ENCODE results near the gene OSBP. TPM values are rescaled to one million over a fixed set of nuclear protein-coding genes. Genes with fewer than 3 reads are reported as not detected.

OSBP gene
- total and polyA plus RNA-seq, 2 donors (not counting 1 experiment from before 2014, with no cell fraction given): 12.6 to 40.2 TPM

DNA sequence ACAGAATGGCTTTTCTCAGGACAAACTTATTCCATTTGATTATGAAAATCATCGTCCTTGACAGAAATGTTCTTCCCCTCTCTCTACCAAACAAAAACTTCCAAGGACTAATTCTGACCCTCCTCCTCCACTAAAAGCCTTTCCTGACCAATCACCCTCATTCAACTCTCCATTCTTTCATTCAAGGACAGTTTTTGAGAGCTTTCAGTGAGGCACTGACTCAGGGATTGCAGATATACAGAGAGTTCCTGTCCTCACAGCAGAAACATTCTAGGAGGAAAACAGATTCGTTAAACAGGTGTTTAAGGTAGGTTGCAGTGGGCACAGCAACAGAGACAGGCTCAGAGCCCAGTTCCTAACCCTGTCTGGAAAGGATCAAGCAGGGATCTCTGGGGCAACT is 62.7 kb downstream of the OSBP start:
- no peaks in the 10 kb centered on the region for H3K9me3 Mint-ChIP-seq (ENCODE audit: insufficient read depth)
- no peaks in the 10 kb centered on the region for H3K36me3 ChIP-seq (replicated peaks in 1 of 2; ENCODE audit: control extremely low read depth in 1 of 2, control insufficient read depth in 1 of 2, extremely low read depth in 1 of 2, insufficient read depth in 2 of 2, low read length in 1 of 2)
- no peaks in the 10 kb centered on the region for H4K20me1 ChIP-seq (ENCODE audit: control insufficient read depth, insufficient read depth, low read length, poor library complexity, severe bottlenecking)
- no peak overlapping the region for H3K9ac ChIP-seq (ENCODE audit: low read length)
- peaks cover 0 to 8% (median 3%) of the 10 kb centered on the region in 4 experiments for H3K27me3 ChIP-seq (replicated peaks in 1 of 4; ENCODE audit: control extremely low read depth in 1 of 4, control insufficient read depth in 3 of 4, insufficient read depth in 4 of 4, low read length in 3 of 4)
- TF ChIP-seq, protein P1, sequence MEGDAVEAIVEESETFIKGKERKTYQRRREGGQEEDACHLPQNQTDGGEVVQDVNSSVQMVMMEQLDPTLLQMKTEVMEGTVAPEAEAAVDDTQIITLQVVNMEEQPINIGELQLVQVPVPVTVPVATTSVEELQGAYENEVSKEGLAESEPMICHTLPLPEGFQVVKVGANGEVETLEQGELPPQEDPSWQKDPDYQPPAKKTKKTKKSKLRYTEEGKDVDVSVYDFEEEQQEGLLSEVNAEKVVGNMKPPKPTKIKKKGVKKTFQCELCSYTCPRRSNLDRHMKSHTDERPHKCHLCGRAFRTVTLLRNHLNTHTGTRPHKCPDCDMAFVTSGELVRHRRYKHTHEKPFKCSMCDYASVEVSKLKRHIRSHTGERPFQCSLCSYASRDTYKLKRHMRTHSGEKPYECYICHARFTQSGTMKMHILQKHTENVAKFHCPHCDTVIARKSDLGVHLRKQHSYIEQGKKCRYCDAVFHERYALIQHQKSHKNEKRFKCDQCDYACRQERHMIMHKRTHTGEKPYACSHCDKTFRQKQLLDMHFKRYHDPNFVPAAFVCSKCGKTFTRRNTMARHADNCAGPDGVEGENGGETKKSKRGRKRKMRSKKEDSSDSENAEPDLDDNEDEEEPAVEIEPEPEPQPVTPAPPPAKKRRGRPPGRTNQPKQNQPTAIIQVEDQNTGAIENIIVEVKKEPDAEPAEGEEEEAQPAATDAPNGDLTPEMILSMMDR (IDR thresholded peaks at IDR 0.05): no peak
- TF ChIP-seq EZH2 (IDR thresholded peaks at IDR 0.05; ENCODE audit: borderline replicate concordance, insufficient read depth, low read depth, low read length, poor library complexity, severe bottlenecking): no peak
- DNase-seq: no peak
- H3K27ac ChIP-seq (ENCODE audit: low read length in 2 of 2): no peak overlapping the region
- CTCF ChIA-PET: interaction anchor here (3.6 kb wide), 1 partner anchor 8 kb away, joined by 18 read pairs; no protein-coding TSS in a partner anchor
- no peak overlapping the region for H3K4me3 ChIP-seq (ENCODE audit: control extremely low read depth in 1 of 5, extremely low read depth in 1 of 5, insufficient read depth in 1 of 5, low read depth in 2 of 5, low read length in 4 of 5)
- peaks cover 0 to 11% (median 1%) of the 10 kb centered on the region in 3 donors for H3K9me3 ChIP-seq (ENCODE audit: control extremely low read depth in 1 of 3, control insufficient read depth in 2 of 3, insufficient read depth in 1 of 3, low read length in 2 of 3)
- WGBS (ENCODE audit: insufficient coverage): 77% methylated on average over 1 of the region's 2 CpGs
- POLR2A ChIA-PET: no interaction called here
- H2AFZ ChIP-seq (ENCODE audit: insufficient read depth, low read depth, low read length, poor library complexity, severe bottlenecking): peak overlapping the region; percentile 10
- peak overlapping the region; percentile 47 for H3K27ac Mint-ChIP-seq
- ATAC-seq (ENCODE audit: low read depth): no peak
- no peak overlapping the region for H3K4me2 ChIP-seq (replicated peaks; ENCODE audit: low read depth, low read length, poor library complexity, severe bottlenecking)
- peaks cover 48% of the 10 kb centered on the region for H3K4me1 Mint-ChIP-seq
- peaks cover 28 to 41% of the 10 kb centered on the region in 2 donors for H3K4me1 ChIP-seq (ENCODE audit: control insufficient read depth in 2 of 2, insufficient read depth in 2 of 2, low read length in 2 of 2)
- intact Hi-C loops (cut with micrococcal nuclease): loop anchor here (5.0 to 10.0 kb wide), 3 partner anchors 129 to 259 kb away; partner anchors contain the start of genes MRPL16 and STX3
- H3K79me2 ChIP-seq (ENCODE audit: control insufficient read depth, insufficient read depth, low read length): no peaks in the 10 kb centered on the region
- no peaks in the 10 kb centered on the region for H3K27me3 Mint-ChIP-seq
- peak overlapping the region; percentile 26 for H3K4me3 Mint-ChIP-seq

Data from B cell (primary cell).